H1 (cell line): Measurements from ENCODE around the gene NHLH1.

ENCODE experiments used
- FOSL1 ChIP-seq: IDR thresholded peaks from 2 replicates; pipeline ENCODE4 v1.6.1; 2011; ENCODE audit warnings: mild to moderate bottlenecking, low read depth, low read length, moderate library complexity; ENCODE audit not compliant: insufficient read depth
- POLR2A ChIP-seq, 2 experiments: IDR thresholded peaks; 1 replicate in 1 of 2; 2 replicates in 1 of 2; pipeline ENCODE4 v1.6.1; 2011; ENCODE audit warnings: low read depth in 2 of 2, low read length in 2 of 2, mild to moderate bottlenecking in 2 of 2; ENCODE audit errors: control extremely low read depth in 1 of 2
- YY1 ChIP-seq: IDR thresholded peaks from 2 replicates; pipeline ENCODE4 v1.6.1; 2011; ENCODE audit warnings: low read depth, mild to moderate bottlenecking, low read length

GRCh38 chr1:160371756-160372155 is 4.9 kb downstream of the NHLH1 start:
- no peak for TF ChIP-seq POLR2A (IDR thresholded peaks at IDR 0.05; ENCODE audit: control extremely low read depth in 1 of 2, low read depth in 2 of 2, low read length in 2 of 2)
- no peak for TF ChIP-seq FOSL1
- TF ChIP-seq YY1 = no peak
